GM19455 (cell line): ENCODE measurements around the gene ALG2.

Experiments used
- ATAC-seq: cut with Tn5 transposase; IDR thresholded peaks from one replicate; pipeline ENCODE4 v1.9.1; 2021; ENCODE audit not compliant: unreplicated experiment

ALG2 gene

GRCh38 chr9:99221621-99222415 lies at the start of gene ALG2, which contains the start of gene SEC61B:
Gene ALG2, minus strand, starts transcription at chr9:99221942. Its CDS starts 48 bp downstream, at chr9:99221894.
Gene SEC61B, plus strand, starts transcription at chr9:99222282. Its CDS starts 82 bp downstream, at chr9:99222364.
- ATAC-seq = peak; percentile 91

GRCh38 chr9:99270491-99270890 lies 48.7 kb upstream of the ALG2 start:
- ATAC-seq = no peak

DNA sequence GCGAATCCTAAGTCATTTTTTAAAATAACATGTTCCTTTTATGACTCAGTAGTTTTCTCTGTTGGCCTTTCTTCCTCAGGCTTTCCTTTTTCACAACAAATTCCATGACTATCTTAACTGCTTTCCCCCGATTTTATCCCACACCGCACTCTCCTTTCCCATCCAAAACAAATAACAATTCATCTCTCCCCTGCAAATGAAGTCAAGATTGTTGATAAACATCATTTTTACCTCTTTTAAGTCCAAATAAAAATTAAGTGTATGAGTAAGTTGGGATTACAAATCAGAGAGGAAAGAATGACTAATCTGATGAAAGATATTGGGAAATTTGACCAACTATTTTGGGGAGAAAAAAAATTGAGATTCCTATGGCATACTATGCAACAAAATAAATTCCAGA lies 47.7 kb upstream of the ALG2 start:
- ATAC-seq = no peak

DNA sequence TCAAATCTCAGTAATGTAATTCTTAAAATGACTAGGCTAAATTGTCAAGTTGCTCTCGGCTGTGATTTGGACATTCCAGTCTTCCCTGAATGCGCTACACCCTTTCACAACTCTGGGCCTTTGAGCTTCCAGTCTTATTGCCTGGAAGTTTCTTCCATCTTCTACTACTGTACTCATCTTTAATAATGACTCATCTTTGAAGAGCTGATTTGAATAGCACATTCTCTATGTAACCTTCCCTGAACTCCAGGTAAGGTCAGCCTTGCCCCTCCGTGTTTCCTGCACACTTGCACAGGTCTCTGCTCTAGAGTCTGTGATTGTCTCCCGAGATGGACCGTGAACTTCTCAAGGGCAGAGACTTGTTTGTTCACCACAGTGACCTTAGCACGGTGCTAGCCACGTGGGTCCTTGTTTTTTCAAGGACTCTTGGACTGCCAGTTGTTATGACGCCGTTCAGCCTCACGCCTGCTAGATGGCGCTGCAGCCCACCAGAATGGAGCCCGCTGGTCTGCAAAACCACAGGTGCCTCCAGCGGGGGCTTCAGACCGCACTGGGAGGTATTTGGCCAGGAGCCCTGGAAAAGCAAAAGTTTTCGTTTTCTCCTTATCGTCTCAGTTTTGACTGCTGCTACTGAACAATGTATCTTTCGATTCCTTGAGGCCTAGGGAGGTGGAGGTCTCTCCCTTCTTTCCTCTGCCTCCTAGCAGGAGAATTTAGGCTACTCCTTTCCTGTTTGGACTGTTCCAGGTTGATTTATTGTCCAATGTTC lies 44.7 kb upstream of the ALG2 start:
- peak; percentile 59 for ATAC-seq

GRCh38 chr9:99265691-99266090 lies 43.9 kb upstream of the ALG2 start:
- ATAC-seq = no peak

DNA sequence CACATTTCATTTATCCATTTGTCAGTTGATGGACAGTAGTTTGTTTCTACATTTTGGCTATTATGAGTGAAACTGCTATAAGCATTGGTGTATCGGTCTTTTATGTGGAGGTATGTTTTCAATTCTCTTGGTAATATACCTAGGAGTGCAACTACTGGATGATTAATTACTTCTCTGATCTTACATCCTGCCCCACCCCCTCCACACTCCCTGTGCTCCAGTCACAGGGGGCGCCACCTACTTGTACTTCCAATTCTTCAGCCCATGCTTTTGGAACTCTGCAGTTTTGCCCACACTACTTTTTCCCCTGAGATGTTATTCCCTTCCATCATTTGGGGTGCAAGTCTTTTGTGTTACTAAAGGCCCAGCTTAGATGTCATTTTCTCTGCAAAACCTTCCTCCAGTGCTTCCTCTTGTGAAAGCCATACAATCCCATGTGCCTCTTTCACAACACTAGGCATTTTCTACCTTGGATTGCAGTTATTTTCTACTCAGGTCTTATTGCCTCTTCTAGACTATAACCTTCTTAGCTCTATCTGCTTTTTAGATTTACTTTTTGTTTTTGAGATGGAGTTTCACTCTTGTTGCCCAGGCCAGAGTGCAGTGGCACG lies 42.4 kb upstream of the ALG2 start:
- no peak for ATAC-seq

GRCh38 chr9:99262949-99263418 lies 41.2 kb upstream of the ALG2 start:
- ATAC-seq = peak; percentile 63

DNA sequence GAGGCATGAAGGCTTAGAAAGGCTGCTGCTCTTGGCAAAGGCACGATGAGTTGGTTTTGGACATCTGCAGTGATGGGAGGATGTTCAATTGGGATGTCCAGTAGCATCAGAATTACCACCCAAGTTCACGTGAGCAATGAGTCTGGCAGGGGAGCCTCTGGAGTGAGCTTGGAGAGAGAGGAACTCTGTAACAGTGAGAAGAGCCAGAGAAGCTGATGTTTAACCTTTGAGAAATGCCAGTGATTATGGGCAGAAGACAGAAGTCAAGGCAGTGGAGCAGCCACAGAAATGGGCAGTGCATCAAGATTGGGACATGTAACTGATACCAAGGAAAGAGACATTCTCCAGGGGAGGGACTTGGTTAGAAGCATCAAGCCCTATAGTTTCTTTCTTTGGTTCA lies 40.2 kb upstream of the ALG2 start:
- no peak for ATAC-seq

- ATAC-seq = peak; percentile 55
These were observed 37.6 kb upstream of the ALG2 start for GRCh38 chr9:99259231-99259918.

- no peak for ATAC-seq
These were observed 36.1 kb upstream of the ALG2 start for GRCh38 chr9:99257723-99258389.

- no peak for ATAC-seq
These were observed 33.9 kb upstream of the ALG2 start for GRCh38 chr9:99255651-99256050.

GRCh38 chr9:99253772-99254431 lies 32.2 kb upstream of the ALG2 start:
- peak; percentile 88 for ATAC-seq

DNA sequence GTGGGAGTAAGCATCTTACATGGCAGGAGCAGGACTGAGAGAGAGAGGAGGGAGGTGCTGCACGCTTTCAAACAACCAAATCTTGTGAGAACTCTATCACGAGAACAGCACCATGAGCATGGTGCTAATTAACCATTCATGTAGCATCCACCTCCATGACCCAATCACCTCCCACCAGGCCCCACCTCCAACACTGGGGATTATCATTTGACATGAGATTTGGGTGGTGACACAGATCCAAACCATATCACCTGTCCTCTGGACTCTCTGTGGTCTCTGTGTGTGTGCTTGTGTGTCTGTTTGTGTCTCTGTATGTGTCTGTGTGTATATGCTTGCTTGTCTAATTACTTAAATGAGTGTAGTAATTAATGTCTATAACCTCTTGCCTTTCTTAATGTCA lies 31.4 kb upstream of the ALG2 start:
- ATAC-seq = peak; percentile 43

GRCh38 chr9:99251157-99251556 lies 29.4 kb upstream of the ALG2 start:
- no peak for ATAC-seq

- ATAC-seq = no peak
These were observed 27.9 kb upstream of the ALG2 start for GRCh38 chr9:99249619-99250018.

DNA sequence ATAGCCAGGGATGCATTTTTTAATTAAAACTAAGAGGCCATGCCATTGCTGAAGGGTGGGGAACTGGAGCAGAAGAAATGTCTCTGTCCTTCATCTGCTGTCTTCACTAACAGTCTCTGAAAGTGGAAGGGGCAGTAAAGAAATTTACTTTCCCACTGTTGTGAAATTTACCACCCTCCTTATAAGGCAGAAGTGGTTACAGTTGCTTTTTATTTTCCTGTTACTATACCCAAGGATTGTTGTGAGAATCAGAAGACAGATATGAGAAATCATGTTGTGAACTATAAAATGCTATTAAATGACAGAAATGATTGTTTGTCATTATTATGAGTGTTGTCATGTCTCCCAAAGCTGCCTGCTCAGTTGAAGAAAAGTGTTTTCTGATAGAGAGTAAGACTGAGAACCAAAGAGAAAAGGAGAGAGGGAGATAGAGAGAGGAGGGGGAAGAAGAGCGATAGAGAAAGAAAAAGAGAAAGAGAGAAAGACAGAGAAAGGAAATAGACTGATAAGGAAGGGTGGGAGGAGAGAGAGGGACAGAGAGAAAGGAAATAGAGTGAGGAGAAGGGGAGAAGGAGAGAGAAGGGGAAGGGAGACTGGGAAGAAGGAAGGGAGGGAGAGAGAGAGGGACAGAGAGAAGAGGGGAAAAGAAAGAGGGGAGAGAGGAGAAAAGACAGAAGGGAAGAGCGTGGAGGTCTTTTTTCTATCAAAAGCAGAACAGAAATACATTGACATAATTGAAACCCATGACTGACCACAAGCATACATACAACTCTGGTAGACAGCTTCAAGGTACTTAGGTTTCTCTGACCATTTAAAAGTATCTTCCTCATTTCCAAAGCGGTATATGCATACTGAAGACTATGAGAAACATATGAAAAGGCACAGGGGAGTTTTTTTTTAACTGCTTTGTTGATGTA lies 22.9 kb upstream of the ALG2 start:
- peak; percentile 93 for ATAC-seq

- ATAC-seq = no peak
These were observed 19.4 kb upstream of the ALG2 start for GRCh38 chr9:99241106-99241505.

DNA sequence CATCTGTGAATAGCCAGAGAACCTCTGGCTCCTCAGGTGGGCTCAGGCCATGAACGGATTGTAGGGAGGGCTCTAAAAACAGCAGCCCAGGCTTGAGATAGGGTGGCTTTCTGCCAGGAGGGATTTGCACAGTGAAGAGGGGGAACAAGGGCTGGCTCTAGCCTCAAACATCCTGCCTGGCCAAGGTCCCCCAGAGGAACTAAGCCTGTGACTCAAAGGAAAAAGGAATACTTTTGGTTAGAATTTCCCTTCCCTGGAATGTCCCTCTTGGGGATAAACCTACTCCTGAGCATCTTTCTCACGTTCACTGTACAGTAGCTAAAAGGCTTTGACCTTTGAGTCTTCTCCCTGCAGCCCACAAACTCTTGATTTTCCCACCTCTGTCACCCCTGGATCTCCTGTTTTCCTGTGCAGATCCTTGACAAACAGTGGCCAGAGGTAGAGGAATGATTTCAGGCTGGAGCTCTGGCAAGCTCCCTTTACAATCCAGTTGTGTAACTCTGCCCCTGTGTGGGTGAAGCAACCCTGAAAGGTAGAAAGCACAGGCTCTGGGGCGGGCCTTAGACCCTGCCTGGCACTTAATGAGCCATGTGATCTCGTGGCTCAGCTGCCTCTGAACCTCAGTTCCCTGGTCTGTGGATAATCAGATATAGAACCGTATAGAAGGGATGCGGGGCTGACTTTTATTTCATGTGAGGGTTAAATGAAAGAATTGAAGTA lies 17.8 kb upstream of the ALG2 start:
- ATAC-seq = no peak
